WERI-Rb-1 (cell line): ENCODE data around the gene JSRP1.

Experiments used
- DNase-seq: peaks from one replicate; pipeline ENCODE4 v3.0.0-alpha.2; 2020
- H3K27ac ChIP-seq: fragments of 250-450 bp; sonication (Bioruptor Pico); 2 replicates; pipeline ENCODE4 v1.5.1; 2020; ENCODE audit warnings: mild to moderate bottlenecking, moderate library complexity
- H3K27me3 ChIP-seq: fragments of 250-450 bp; sonication (Bioruptor Pico); 2 replicates; pipeline ENCODE4 v1.5.1; 2021; ENCODE audit warnings: mild to moderate bottlenecking, low read depth, moderate library complexity; ENCODE audit not compliant: insufficient read depth, severe bottlenecking
- H3K36me3 ChIP-seq: fragments of 250-450 bp; sonication (Bioruptor Pico); 2 replicates; pipeline ENCODE4 v1.5.1; 2020; ENCODE audit warnings: mild to moderate bottlenecking, moderate library complexity
- H3K4me3 ChIP-seq: 2 replicates; pipeline ENCODE4 v1.5.1; 2011; ENCODE audit warnings: low read depth, mild to moderate bottlenecking, control low read depth, low read length
- H3K9me3 ChIP-seq: fragments of 250-450 bp; sonication (Bioruptor Pico); 2 replicates; pipeline ENCODE4 v1.5.1; 2021; ENCODE audit warnings: mild to moderate bottlenecking, moderate library complexity; ENCODE audit not compliant: severe bottlenecking
- CTCF ChIP-seq: IDR thresholded peaks from 2 replicates; pipeline ENCODE4 v1.5.1; 2011; ENCODE audit warnings: low read depth, mild to moderate bottlenecking, control low read depth, inconsistent platforms, low read length

JSRP1 gene

DNA sequence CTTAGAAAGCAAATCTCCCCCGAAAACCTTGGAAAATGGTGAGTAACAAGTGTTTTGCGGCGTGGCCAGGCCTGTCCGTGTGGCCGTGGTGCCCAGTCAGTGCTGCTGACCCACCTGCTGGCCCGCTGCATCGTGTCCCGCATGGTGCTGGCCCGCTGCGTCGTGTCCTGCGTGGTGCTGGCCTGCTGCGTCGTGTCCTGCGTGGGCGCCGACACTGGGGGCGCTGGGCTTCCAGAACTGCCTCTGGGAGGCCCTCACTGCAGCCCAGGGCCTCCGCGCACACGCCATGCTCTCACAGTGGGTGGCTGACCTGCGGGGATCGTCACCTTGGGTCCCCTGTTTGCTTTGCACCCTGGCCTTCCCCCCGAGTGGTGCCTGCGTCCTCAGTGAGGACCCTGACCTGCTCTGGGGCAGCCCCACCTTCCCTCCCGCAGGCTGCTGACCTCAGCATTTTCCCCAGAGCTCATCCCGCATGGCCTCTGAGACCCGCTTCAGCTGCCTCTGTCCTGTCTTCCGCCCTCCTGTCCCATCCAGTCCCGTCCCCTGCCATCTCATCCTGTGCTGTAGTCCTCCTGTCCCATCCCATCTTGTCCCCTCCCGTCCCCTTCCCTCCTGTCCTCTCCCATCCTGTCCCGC, 30.7 kb downstream of the JSRP1 start:
- Histone ChIP-seq H3K27ac (no peak overlapping the region), H3K27me3 (no peaks in the 10 kb centered on the region), H3K4me3 (no peak overlapping the region), H3K9me3 (no peaks in the 10 kb centered on the region), H3K36me3 (peaks cover 75% of the 10 kb centered on the region)
- no peak for DNase-seq
- TF ChIP-seq CTCF, result no peak

- no peak overlapping the region for H3K27ac ChIP-seq
- DNase-seq, result no peak
- no peak overlapping the region for H3K4me3 ChIP-seq
- TF ChIP-seq CTCF, result no peak
- H3K27me3 ChIP-seq, result no peaks in the 10 kb centered on the region
- no peaks in the 10 kb centered on the region for H3K9me3 ChIP-seq
- peaks cover 75% of the 10 kb centered on the region for H3K36me3 ChIP-seq
These were observed 31.4 kb downstream of the JSRP1 start for GRCh38 chr19:2224754-2225349.

DNA sequence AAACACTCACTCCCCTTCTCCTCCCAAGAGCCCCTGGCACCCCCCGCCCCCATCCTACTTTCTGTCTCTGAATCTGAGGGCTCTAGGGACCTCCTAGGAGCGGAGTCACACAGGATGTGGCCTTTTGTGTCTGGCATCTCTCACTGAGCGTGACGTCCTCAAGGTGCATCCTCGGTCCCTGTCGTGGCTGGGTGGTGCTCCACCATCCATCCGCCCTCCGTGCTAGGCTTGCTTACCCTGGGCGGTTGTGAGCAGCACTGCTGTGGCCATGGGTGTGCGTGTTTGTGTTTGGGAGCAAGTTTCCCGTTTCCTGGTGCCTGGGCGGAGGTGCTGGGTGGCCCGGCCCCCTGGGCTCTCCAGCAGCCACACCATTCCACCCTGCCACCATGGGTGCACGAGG, 32.3 kb downstream of the JSRP1 start:
- H3K4me3 ChIP-seq, result no peak overlapping the region

DNA sequence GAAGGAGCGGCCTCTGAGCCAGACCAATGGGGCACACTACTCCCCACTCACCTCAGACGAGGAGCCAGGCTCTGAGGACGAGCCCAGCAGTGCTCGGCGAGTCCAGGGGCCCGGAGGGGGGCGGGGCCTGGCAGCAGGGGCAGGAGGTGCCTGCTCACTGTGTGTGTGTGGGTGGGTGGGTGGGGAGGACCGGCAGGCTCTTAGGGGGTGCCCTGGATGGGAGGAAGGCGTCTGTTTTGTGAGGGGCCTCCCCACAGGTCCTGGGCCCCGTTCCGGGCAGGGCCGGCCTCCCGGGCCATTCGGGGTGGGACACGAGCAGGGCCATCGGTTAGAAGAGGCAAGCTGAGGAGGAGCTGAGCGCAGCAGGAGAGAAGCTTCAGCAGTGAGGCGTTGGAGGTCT, 32.8 kb downstream of the JSRP1 start:
- Histone ChIP-seq H3K27ac (no peak overlapping the region), H3K4me3 (no peak overlapping the region), H3K9me3 (no peaks in the 10 kb centered on the region), H3K27me3 (no peaks in the 10 kb centered on the region), H3K36me3 (peaks cover 71% of the 10 kb centered on the region)
- DNase-seq, result no peak
- TF ChIP-seq CTCF, result no peak

More for the DNA sequence above, 32.3 kb downstream of the JSRP1 start:
- Histone ChIP-seq H3K27ac (no peak overlapping the region), H3K27me3 (no peaks in the 10 kb centered on the region), H3K9me3 (no peaks in the 10 kb centered on the region), H3K36me3 (peaks cover 71% of the 10 kb centered on the region)
- no peak for DNase-seq
- no peak for TF ChIP-seq CTCF

DNA sequence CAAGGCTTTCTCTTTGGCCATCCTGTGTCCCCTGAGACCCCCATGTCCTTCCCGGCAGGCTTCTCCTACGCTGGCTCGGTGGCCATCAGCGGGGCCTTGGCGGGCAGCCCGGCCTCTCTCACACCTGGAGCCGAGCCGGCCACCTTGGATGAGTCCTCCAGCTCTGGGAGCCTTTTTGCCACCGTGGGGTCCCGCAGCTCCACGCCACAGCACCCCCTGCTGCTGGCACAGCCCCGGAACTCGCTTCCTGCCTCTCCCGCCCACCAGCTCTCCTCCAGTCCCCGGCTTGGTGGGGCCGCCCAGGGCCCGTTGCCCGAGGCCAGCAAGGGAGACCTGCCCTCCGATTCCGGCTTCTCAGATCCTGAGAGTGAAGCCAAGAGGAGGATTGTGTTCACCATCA, 34.3 kb downstream of the JSRP1 start:
- TF ChIP-seq CTCF, result peak; percentile 50; the same call in 1 of the 2 replicates
- Histone ChIP-seq H3K36me3 (peaks cover 80% of the 10 kb centered on the region), H3K4me3 (no peak overlapping the region), H3K27me3 (no peaks in the 10 kb centered on the region), H3K9me3 (no peaks in the 10 kb centered on the region), H3K27ac (no peak overlapping the region)
- DNase-seq, result peak; percentile 31
